ENCODE measurements around the gene GRIK2.
"Not testable (repeated sequence)": the region's sequence is repeated elsewhere in the genome, so short reads cannot be mapped to it uniquely, and the experiment has no call there.

GRIK2 gene

GRCh38 chr6:101393251-101393828 is at the start of gene GRIK2:
GRIK2 (plus strand) TSS chr6:101393708.
- no peak for DNase-seq (ENCODE audit: low read depth)
- TF ChIP-seq, protein P1, sequence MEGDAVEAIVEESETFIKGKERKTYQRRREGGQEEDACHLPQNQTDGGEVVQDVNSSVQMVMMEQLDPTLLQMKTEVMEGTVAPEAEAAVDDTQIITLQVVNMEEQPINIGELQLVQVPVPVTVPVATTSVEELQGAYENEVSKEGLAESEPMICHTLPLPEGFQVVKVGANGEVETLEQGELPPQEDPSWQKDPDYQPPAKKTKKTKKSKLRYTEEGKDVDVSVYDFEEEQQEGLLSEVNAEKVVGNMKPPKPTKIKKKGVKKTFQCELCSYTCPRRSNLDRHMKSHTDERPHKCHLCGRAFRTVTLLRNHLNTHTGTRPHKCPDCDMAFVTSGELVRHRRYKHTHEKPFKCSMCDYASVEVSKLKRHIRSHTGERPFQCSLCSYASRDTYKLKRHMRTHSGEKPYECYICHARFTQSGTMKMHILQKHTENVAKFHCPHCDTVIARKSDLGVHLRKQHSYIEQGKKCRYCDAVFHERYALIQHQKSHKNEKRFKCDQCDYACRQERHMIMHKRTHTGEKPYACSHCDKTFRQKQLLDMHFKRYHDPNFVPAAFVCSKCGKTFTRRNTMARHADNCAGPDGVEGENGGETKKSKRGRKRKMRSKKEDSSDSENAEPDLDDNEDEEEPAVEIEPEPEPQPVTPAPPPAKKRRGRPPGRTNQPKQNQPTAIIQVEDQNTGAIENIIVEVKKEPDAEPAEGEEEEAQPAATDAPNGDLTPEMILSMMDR (conservative IDR thresholded peaks at IDR 0.05; ENCODE audit: low read depth, low read length), result peak; percentile 48
- peak within 1 kb of the TSS; percentile 57 for H3K4me3 ChIP-seq (ENCODE audit: low read length)

DNA sequence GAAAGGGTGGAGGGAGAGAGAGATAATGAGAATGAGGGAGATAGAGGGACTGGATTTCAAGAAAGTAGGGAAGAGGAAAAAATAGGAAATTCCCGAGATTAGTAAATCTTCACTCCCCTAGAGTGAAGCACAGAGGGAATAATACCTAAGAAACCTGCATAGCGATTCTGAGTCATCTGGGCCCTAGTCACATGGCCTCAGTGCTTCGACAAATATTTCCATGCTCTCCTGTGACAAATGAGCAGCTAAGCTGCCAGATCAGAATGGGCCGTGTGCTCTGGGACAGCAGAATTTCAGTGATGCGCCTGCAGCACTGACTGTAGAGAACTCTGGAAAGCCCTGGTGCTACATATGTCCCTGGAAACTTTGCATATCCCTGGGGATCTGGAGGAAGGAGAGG is 48.6 kb upstream of the GRIK2 start:
- TF ChIP-seq, protein P1 (conservative IDR thresholded peaks at IDR 0.05; ENCODE audit: low read depth, low read length), result no peak
- peak; percentile 5 for DNase-seq (ENCODE audit: low read depth)
- H3K4me3 ChIP-seq (ENCODE audit: low read length), result no peak overlapping the region

GRCh38 chr6:101348816-101349215 is 44.7 kb upstream of the GRIK2 start:
- TF ChIP-seq, protein P1 (conservative IDR thresholded peaks at IDR 0.05; ENCODE audit: low read depth, low read length), result no peak
- no peak for DNase-seq (ENCODE audit: low read depth)
- no peak overlapping the region for H3K4me3 ChIP-seq (ENCODE audit: low read length)

GRCh38 chr6:101350631-101351030 is 42.9 kb upstream of the GRIK2 start:
- DNase-seq (ENCODE audit: low read depth); H3K4me3 ChIP-seq (ENCODE audit: low read length): not testable (repeated sequence)

DNA sequence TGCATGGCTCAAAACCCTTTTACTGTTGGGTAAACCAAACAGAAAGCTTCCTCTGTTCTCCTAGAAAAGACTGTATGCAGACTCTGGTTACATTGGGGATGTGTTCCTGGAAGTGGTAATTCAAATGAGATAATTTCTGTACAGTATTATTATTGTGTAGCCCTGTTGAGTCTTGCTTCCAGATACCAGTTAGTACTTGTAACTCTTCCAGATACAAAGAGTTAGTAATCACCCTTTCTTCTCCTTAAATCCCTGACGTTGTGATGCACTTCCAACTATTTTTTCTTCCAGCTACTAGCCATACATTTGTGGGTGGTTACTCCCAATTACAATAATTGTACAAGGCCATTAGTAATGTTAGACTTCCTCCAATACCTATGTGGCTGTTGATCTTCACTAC is 42.3 kb upstream of the GRIK2 start:
- no peak for DNase-seq (ENCODE audit: low read depth)
- no peak overlapping the region for H3K4me3 ChIP-seq (ENCODE audit: low read length)
- TF ChIP-seq, protein P1 (conservative IDR thresholded peaks at IDR 0.05; ENCODE audit: low read depth, low read length), result no peak

GRCh38 chr6:101352316-101352715 is 41.2 kb upstream of the GRIK2 start:
- no peak for DNase-seq (ENCODE audit: low read depth)
- no peak overlapping the region for H3K4me3 ChIP-seq (ENCODE audit: low read length)
- TF ChIP-seq, protein P1 (conservative IDR thresholded peaks at IDR 0.05; ENCODE audit: low read depth, low read length), result no peak

DNA sequence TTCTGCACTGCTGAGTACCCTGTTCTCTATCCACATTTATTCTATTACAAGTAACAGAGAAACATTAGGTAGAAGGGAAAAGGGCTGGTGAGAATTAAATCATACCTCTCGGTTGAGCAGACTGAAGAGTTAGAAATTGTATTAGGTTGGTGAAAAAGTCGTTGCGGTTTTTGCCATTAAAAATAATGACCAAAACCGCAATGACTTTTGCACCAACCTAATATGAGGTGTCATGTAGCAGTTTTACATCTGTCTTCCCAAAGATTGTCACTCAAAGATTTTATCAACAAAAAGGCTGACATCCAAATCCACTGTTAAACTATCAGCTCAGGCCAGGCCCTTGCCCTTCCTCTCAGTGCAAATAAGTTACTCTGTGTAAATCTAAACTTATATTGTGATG is 28.3 kb upstream of the GRIK2 start:
- TF ChIP-seq, protein P1 (conservative IDR thresholded peaks at IDR 0.05; ENCODE audit: low read depth, low read length), result no peak
- DNase-seq (ENCODE audit: low read depth), result no peak
- no peak overlapping the region for H3K4me3 ChIP-seq (ENCODE audit: low read length)
